Breast epithelium (tissue), 4 donors: Measurements from ENCODE around the gene CPSF3. TPM values are rescaled to one million over a fixed set of nuclear protein-coding genes. Genes with fewer than 3 reads are reported as not detected.

Experiments
- DNase-seq, 2 donors: peaks; one replicate each; pipeline ENCODE4 v3.0.0-alpha.2; 2019; ENCODE audit warnings: low spot score in 2 of 2
- H3K27ac ChIP-seq, 2 donors: fragments of 200-600 bp; sonication (generic) in 1 of 2; one replicate each; pipeline ENCODE4 v1.5.1; 2016 to 2019; ENCODE audit warnings: mild to moderate bottlenecking in 1 of 2
- H3K27me3 ChIP-seq, 2 donors: fragments of 200-600 bp; sonication (generic) in 1 of 2; one replicate each; pipeline versions ENCODE4 v1.5.1 to v1.6.0; 2017 to 2019; ENCODE audit warnings: control low read depth in 1 of 2, mild to moderate bottlenecking in 1 of 2
- H3K36me3 ChIP-seq: fragments of 200-600 bp; one replicate; pipeline ENCODE4 v1.5.1; 2019
- H3K4me1 ChIP-seq, 2 donors: fragments of 200-600 bp; sonication (generic); one replicate each; pipeline ENCODE4 v1.5.1; 2016 to 2019; ENCODE audit warnings: control low read depth in 1 of 2
- H3K4me3 ChIP-seq, 3 donors: fragments of 200-600 bp; sonication (generic); 1 replicate in 2 of 3; 2 replicates in 1 of 3; pipeline ENCODE4 v1.5.1; 2016 to 2019; ENCODE audit warnings: mild to moderate bottlenecking in 3 of 3, moderate library complexity in 2 of 3
- H3K9me3 ChIP-seq, 2 donors: fragments of 200-600 bp; sonication (generic) in 1 of 2; one replicate each; pipeline ENCODE4 v1.5.1; 2016 to 2019; ENCODE audit warnings: control low read depth in 1 of 2
- POLR2A ChIP-seq: fragments of 450-650 bp; IDR thresholded peaks from one replicate; pipeline ENCODE4 v1.6.1; 2016; ENCODE audit warnings: antibody characterized with exemption, mild to moderate bottlenecking, moderate library complexity
- POLR2AphosphoS5 ChIP-seq, 3 donors: sonication (generic); formaldehyde crosslinking; IDR thresholded peaks; one replicate each; pipeline ENCODE4 v1.6.1; 2017; ENCODE audit warnings: antibody characterized with exemption in 3 of 3
- intact Hi-C: fragments of 100-400 bp; cut with DNase I; formaldehyde crosslinking; loops from one replicate; pipeline ENCODE4 v1.15.1; 2023; ENCODE audit warnings: low total_unique reads
- total RNA-seq, 3 donors: library from RNA; depleted of rRNA; stranded (reverse); fragments of >200 nt; gene quantifications; one replicate each; pipeline ENCODE4 v1.1.0, GENCODE V29; 2016
- TF ChIP-seq, protein P1 (sequence below), 3 donors: fragments of 450-650 bp; IDR thresholded peaks; one replicate each; pipeline ENCODE4 v1.5.1; 2016 to 2017; ENCODE audit warnings: antibody characterized with exemption in 3 of 3, mild to moderate bottlenecking in 3 of 3, moderate library complexity in 3 of 3

Gene CPSF3
- total RNA-seq, 3 donors from 2014 or later, result 18.1 to 26.2 (median 23.1) TPM

DNA sequence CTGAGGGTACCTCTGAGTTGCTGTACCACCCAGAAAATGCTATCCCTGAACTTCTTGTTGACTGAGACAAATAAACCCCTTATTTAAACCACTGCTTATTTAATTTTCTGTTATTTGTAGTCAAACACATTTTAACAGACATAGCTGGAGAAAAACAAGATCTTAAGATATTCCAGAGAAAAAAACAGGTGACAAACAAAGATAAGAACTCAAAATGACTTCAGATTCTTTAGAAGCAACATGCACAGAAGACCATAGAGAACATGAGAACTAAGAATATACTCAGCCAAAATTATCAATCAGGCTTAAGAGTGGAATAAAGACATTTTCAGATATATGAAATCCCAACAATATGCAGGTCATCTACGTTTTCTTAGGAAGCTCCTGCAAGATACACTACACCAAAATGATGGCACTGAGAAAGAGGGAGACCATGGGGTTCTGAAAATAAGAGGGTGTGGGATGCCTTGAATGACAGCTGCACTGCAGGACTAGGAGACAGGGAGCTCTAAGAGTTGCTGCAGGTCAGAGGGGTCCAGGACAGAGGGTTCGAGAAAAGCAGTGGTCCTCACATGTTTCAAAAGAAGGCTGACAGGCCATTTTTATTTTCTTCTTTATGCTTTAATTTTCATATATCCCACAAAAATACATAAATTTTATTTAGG, 93.8 kb downstream of the CPSF3 start:
- no peaks in the 10 kb centered on the region for H3K27me3 ChIP-seq
- H3K4me3 ChIP-seq, result no peak overlapping the region
- H3K9me3 ChIP-seq, result no peaks in the 10 kb centered on the region
- no peaks in the 10 kb centered on the region for H3K4me1 ChIP-seq
- DNase-seq, result no peak
- no peak overlapping the region for H3K27ac ChIP-seq
- TF ChIP-seq, protein P1, sequence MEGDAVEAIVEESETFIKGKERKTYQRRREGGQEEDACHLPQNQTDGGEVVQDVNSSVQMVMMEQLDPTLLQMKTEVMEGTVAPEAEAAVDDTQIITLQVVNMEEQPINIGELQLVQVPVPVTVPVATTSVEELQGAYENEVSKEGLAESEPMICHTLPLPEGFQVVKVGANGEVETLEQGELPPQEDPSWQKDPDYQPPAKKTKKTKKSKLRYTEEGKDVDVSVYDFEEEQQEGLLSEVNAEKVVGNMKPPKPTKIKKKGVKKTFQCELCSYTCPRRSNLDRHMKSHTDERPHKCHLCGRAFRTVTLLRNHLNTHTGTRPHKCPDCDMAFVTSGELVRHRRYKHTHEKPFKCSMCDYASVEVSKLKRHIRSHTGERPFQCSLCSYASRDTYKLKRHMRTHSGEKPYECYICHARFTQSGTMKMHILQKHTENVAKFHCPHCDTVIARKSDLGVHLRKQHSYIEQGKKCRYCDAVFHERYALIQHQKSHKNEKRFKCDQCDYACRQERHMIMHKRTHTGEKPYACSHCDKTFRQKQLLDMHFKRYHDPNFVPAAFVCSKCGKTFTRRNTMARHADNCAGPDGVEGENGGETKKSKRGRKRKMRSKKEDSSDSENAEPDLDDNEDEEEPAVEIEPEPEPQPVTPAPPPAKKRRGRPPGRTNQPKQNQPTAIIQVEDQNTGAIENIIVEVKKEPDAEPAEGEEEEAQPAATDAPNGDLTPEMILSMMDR (IDR thresholded peaks at IDR 0.05), result no peak
- TF ChIP-seq POLR2A (no peak), POLR2AphosphoS5 (IDR thresholded peaks at IDR 0.05) (no peak)
- intact Hi-C loops, result no loop called here
- peaks cover 5% of the 10 kb centered on the region for H3K36me3 ChIP-seq

DNA sequence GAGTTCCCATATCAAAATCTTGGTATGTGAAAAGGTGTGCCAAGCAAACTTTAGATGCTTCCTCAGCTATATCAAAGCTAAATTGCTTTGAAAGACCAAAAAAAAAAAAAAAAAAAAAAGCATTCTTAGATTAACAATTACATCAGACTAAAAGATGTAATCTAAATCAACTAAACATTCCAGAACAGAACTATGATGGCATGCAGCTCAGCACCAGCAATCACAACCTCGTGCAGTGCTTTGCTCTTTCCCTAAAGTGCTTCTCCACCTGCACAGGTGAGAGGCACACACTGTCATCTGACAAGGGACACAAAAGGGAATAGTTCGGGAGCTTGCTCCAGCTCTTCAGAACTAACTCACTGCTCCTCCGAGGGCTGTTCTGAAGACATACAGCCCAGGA, 94.7 kb downstream of the CPSF3 start:
- intact Hi-C loops, result no loop called here
- Histone ChIP-seq H3K27me3 (no peaks in the 10 kb centered on the region), H3K9me3 (no peaks in the 10 kb centered on the region), H3K4me3 (no peak overlapping the region), H3K36me3 (peaks cover 5% of the 10 kb centered on the region), H3K4me1 (no peaks in the 10 kb centered on the region), H3K27ac (no peak overlapping the region)
- TF ChIP-seq, protein P1 (IDR thresholded peaks at IDR 0.05), result no peak
- TF ChIP-seq POLR2AphosphoS5 (IDR thresholded peaks at IDR 0.05) (no peak), POLR2A (no peak)
- no peak for DNase-seq

DNA sequence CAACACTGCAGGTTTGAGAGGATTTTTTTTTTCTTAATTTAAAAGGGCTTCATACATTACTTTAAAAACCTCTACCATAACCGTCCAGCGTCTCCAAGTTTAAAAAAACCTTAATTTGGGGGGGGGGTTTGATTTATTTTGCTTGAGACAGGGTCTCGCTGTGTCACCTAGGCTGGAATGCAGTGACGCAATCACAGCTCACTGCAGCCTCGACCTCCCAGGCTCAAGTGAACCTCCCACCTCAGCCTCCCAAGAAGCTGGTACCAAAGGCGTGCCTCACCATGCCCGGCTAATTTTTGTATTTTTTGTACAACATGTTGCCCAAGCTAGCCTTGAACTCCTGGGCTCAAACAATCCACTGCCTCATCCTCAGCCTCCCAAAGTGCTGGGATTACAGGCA, 95.3 kb downstream of the CPSF3 start:
- H3K4me1 ChIP-seq, result no peaks in the 10 kb centered on the region
- no peak overlapping the region for H3K27ac ChIP-seq
- no peaks in the 10 kb centered on the region for H3K27me3 ChIP-seq
- intact Hi-C loops, result no loop called here
- TF ChIP-seq POLR2AphosphoS5 (IDR thresholded peaks at IDR 0.05), result no peak
- no peak for TF ChIP-seq POLR2A
- TF ChIP-seq, protein P1 (IDR thresholded peaks at IDR 0.05), result no peak
- H3K36me3 ChIP-seq, result peaks cover 5% of the 10 kb centered on the region
- H3K4me3 ChIP-seq, result no peak overlapping the region
- no peaks in the 10 kb centered on the region for H3K9me3 ChIP-seq
- no peak for DNase-seq

DNA sequence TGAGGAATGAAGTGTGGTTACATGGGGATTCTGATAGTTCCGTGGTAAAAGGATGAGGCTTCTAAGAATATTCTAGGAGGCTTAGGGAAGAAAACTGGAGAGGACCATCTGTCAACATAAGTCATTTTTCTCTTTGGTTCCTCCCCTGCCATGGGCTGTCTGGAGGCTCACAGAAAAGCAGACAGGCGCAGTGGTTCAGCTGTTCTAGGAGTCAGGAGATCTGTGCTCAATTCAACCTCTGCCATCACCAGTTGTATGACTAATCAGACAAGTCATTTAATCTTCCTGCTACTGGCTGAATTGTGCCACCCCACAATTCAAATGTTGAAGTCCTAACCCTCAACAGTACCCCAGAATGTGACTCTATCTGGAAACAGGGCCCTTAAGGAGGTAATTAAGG, 95.8 kb downstream of the CPSF3 start:
- no peak for DNase-seq
- TF ChIP-seq POLR2AphosphoS5 (IDR thresholded peaks at IDR 0.05), result no peak
- TF ChIP-seq, protein P1 (IDR thresholded peaks at IDR 0.05), result no peak
- Histone ChIP-seq H3K4me1 (no peaks in the 10 kb centered on the region), H3K36me3 (peaks cover 5% of the 10 kb centered on the region), H3K9me3 (no peaks in the 10 kb centered on the region), H3K4me3 (no peak overlapping the region), H3K27ac (no peak overlapping the region), H3K27me3 (no peaks in the 10 kb centered on the region)
- intact Hi-C loops, result no loop called here

Other genes starting within 250 kb of the CPSF3 start
- 10 to 100 TPM; 14.5 to 24.2 (median 21.0) TPM for gene ASAP2, start 216.8 kb upstream of the CPSF3 start, total RNA-seq
- gene ITGB1BP1, start 126 bp upstream of the CPSF3 start, total RNA-seq, result 100 to 1,000 TPM in 1 of 3 donors, 10 to 100 TPM in 2; 35.7 to 271 (median 63.3) TPM
- 10 to 100 TPM; 39.5 to 84.7 (median 54.7) TPM for gene IAH1, start 50.9 kb downstream of the CPSF3 start, total RNA-seq
- 10 to 100 TPM; 32.2 to 65.9 (median 48.8) TPM for gene ADAM17, start 132.2 kb downstream of the CPSF3 start, total RNA-seq
- gene YWHAQ, start 207.3 kb downstream of the CPSF3 start, total RNA-seq, result 100 to 1,000 TPM; 176 to 226 (median 186) TPM